HG02973 (cell line): ENCODE results near the gene ZC2HC1C.
"Not testable (repeated sequence)": the region's sequence is repeated elsewhere in the genome, so short reads cannot be mapped to it uniquely, and the experiment has no call there.

ENCODE experiments used
- ATAC-seq: cut with Tn5 transposase; IDR thresholded peaks from one replicate; pipeline ENCODE4 v1.9.1; 2021; ENCODE audit warnings: moderate library complexity; ENCODE audit not compliant: unreplicated experiment

The ZC2HC1C gene

DNA sequence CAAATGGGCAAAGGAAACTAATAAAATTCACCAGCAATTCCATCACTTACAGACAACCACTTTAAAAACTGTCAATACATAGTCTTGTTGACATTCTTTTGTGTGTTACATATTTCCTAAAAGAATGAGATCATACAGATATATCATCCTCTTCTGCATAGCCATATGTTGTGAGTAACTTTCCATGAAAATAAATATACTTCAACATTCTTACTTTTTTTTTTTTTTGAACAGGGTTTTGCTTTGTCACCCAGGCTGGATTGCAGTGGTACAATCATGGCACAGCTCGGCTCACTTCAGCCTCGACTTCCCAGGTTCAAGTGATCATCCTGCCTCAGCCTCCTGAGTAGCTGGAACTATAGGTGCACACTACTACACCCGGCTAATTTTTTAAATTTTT lies 20.9 kb downstream of the ZC2HC1C start:
- ATAC-seq = no peak

DNA sequence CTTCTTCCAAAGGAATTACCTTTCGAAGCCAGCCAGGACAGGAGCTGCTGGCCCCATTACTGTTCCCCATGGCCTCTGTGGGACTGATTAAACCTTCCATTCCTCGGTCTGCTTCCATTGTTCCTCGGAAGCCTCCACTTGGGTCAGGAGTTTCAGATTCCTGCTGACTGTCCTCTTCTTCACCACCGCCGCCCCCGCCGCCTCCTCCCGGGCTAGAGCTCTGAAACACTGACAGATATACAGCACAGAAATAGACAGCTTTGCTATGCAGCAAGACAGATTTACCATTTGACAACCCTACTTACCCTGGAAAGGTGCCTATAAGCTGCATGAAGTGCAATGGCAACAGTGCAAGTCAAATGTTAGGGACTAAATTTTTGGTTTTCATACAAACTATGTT lies 21.8 kb downstream of the ZC2HC1C start:
- ATAC-seq = no peak

DNA sequence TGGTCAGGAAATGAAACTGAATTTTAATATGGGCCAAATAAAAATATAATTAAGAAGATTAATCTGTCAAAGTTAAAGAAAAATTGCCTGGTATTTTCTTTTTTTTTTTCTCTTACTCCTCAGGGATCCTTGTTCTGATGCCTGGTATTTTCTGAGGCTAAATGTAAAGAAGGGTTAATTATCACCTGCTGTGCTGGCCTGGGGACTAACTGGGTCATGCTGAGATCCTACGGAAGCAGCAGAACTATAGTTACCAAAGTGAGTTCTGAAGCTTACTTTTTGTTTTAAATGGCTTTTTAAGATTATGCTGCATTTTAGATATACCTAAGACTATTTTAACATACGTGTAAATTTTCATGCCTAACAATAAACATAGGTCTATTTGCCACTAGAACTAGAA lies 23.3 kb downstream of the ZC2HC1C start:
- ATAC-seq = no peak

DNA sequence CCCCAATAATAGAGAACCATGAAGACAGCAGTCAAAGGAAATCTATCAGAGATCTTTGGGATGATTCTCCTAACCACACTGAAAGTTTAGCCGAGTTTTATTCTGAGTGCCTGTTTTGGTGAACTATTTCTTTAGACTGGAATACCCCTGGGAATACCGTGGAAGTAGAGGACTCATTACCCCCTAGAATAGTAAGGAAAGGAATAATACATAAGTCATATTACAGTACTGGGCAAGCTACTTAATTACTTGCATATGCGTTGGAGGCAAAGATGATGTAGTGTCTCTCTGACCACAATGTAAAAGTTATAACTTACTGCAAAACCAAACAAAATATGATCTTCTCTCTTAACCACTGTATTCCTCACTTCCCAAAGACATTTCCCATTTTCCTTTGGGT lies 25.5 kb downstream of the ZC2HC1C start:
- no peak for ATAC-seq

DNA sequence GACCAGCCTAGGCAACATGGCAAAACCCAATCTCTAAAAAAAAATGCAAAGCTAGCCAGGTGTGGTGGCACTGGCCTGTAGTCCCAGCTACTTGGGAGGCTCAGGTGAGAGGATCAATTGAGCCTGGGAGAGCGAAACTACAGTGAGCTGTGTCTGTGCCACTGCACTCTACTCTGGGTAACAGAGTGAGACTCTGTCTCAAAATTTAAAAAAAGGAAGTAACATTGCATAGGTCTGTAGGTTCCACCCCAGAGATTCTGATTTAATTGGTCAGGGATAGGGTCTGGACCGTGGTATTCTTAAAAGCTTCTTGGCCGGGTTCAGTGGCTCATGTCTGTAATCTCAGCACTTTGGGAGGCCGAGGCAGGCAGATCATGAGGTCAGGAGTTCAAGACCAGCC lies 26.2 kb downstream of the ZC2HC1C start:
- no peak for ATAC-seq

DNA sequence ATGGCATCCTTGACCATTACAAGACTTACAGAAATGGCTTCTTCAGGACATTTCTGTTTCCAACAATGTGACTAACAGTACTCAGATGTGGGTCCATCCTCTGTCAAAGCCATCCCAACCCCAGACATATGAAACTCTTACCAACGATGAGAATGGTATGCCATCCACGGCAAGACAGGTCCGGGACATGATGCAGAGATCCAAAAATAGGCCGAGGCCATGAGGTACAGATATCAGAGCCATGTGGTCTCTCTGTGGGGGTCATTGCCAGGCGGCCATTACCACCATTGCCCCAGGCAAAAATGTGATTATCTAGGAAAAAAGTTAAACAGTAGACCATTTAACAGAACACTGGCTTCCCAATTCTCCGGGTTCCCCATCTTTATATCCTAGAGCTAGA lies 27.5 kb downstream of the ZC2HC1C start:
- ATAC-seq = no peak

DNA sequence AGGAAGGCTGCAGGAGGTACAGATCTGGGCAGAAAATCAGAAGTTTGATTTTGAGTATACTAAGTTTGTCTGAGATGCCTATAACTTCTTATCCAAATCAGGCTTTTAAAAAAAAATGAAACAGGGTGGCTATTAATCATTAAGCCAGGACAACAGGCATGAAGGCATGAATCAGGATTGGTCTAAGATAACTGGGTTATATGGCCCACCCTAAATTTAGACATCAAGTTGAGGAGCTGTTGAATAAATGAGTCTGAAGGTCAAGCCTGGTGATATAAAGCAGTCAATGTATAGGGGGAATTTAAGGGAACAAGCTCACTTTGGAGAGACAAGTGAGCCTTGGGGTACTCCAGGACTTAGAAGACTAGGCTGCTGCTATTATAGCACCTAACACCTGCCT lies 28.8 kb downstream of the ZC2HC1C start:
- no peak for ATAC-seq

DNA sequence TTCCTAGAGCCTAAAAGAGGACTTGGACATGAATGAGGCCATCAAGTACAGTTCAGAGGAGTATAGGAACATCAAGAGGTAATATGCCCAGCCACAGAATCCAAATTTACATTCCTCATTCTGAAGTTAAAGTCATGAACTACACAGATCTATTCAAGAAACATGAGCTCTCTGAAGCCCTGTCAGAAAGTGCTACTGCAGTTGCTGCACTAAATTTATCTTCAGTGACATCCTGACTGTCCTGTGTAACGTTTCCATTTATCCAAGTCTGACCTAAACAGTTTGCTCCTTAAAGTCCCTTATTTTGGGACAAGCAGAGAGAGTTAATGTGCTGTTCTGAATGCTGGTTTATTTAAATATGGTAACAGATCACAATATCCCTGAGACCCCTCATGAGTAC lies 29.2 kb downstream of the ZC2HC1C start:
- no peak for ATAC-seq

DNA sequence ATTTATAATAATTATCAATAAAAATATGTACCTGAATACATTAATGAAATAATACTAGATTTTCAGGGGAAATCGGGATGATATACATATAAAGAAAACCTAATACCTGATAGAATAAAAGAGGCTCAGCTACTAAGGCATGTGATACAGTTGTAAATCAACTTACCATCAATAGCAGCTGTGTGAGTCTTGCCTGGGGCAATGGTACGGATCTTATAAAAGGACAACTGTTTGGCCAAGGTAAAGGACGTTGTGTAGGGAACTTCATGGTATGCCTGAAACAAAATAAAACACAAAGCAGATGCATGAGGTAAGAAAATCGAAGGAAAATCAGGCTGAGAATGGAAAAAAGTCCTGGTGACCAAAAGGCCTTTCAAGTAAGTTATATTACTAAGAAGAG lies 32.0 kb downstream of the ZC2HC1C start:
- no peak for ATAC-seq

DNA sequence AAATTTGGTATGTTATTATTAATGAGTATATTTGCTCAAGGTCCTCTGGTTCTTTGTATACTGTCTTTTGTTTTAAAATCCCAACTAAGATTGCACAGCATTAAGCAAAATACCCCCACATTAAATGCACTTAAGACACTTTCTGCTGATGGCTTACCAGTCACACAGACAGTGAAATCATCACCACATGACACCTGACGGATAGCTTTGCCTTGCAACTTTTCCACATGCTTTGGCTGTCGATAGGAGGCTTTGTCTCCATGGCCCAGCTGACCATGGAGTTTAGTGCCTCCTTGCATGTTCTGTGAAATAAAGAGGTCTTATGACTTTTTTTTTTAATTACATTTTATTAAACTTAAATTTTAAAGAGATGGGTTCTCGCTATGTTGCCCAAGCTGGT lies 37.7 kb downstream of the ZC2HC1C start:
- ATAC-seq = no peak

DNA sequence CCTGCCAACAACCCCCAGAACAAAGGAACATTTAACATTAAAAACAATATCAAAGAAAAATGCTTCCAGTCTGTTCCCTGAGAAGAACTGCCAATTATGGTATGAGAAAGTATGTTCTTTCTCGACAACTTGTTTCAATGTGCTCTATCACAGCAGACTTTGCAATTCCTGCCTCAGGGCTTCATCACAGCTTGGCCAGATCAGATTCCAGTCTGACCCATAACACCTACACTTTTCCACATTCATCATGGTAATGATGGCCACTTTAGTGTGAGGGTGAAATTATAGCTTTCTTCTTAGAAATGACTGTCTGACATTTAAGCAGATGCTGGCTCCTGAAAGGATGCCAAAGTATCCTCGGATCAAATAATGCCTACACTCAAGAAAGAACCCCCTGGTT lies 40.4 kb downstream of the ZC2HC1C start:
- no peak for ATAC-seq

DNA sequence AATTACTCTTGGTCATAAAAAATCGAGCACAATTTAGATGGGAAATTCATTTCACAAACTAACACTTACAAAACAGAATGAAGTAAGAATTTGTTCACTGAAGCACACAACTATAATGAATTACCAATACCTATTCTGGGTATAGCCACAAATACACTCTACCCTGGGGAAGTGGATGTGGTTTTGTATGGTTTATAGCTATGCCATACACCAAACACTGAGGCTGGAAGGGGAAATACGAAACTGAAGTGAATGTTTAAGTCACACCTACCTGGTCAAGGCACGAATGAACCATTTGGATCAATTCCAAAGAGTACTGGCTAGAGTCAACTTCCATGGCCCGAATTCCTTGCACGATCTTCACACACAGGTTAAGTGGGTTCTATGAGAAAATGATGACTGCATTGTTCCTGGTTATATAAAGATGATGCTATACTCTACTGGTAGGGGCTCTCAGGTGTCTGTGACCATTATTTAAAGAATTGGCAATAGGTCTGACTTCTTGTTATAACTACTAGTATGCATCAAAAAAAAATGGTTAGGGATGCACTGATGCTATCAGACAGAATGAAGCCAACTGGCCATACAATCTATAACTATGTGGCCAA lies 44.6 kb downstream of the ZC2HC1C start:
- ATAC-seq = no peak

DNA sequence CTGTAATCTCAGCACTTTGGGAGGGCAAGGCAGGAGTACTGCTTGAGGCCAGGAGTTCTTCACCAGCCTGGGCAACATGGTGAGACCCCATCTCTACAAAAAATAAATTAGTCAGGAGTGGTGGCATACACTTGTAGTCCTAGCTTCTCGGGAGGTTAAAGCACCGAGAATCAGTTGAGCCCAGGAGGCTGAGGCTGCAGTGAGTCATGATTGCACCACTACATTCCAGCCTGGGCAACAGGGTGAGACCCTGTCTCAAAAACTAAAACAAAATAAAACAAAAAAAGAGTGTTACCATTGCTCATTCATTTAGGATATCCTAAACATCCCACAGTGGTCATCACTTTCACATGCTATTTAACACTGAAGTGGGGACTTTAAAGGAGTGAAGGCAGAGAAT lies 49.6 kb downstream of the ZC2HC1C start:
- no peak for ATAC-seq

DNA sequence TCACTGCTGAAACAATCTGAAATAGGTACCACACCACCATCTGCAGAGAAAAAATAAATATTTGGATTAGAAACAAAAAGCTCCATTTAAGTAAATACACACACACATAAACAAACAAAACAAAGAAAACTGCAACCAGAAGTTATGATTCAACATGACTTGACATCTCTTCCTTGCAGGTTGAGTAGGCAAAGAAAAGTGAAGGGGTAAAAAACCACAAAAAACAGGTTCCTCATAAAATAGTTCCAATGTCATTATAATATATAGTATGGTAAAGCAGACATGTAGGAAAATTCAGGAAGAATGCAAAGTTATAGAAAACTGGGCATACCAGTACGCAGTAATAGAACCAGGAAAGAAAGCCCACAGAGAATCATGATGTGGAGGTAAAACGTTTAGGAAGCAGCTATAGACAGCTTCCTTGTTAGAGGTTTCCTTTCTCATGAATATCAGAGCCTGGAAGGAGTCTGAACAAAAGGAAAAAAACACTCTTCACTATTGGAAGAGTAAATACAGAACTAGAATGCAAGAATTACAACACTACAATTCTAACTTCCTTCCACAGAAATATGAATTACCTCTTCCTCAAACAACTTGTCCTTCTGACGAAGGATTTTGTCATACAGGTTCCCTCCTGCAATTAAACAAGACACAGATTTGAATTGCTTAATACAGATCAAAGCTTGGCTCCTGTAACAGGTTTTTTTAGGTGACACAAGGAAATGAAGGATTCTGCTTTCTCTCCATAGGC lies 51.3 kb downstream of the ZC2HC1C start:
- no peak for ATAC-seq

DNA sequence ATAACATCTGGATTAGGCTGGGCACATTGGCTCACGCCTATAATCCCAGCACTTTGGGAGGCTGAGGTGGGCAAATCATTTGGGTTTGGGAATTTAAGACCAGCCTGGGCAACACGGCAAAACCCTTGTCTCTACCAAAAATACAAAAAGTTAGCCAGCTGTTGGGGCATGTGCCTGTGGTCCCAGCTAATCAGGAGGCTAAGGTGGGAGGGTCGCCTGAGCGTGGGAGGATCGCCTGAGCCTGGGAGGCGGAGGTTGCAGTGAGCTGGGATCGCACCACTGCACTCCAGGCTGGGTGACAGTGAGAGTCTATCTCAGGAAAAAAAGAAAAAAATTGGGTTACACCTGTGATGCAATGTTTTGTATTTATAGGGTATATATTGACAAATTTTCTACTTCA lies 52.1 kb downstream of the ZC2HC1C start:
- ATAC-seq = no peak

DNA sequence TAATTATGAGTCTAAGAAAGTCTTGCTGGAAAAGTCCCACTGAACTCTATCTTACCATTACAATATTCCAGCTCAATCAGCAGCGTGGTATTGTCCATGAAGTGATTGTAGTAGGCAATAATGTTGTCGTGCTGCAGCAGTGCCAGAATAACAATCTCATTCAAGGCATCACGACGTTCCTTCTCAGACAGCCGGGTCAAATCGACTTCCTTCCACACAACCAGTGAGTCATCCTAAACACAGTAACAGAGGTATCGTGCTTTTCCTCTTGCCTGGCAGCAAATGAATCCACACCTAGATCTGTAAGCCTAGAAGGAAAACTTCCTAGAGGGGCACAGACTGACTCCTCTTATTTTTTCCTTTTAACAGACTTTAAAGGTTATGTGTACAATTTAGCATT lies 54.5 kb downstream of the ZC2HC1C start:
- no peak for ATAC-seq

DNA sequence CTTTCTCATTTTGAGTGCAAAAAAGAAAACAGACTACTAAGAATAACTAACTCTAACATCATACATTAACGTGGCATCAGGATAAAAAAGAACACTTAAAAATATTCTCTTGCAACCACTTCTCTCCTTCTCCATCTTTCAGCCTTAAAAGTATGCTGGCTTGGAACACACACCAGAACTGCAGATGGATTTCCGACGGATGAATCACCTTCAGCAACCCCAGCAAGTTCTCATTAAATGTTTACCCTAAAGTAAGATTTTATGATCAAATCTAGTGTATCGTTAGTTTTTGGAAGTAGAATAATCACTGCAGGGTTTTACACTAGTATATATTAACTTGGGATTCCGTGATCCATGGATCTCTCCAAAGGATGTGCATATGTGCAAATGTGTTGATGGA lies 56.2 kb downstream of the ZC2HC1C start:
- ATAC-seq = no peak

DNA sequence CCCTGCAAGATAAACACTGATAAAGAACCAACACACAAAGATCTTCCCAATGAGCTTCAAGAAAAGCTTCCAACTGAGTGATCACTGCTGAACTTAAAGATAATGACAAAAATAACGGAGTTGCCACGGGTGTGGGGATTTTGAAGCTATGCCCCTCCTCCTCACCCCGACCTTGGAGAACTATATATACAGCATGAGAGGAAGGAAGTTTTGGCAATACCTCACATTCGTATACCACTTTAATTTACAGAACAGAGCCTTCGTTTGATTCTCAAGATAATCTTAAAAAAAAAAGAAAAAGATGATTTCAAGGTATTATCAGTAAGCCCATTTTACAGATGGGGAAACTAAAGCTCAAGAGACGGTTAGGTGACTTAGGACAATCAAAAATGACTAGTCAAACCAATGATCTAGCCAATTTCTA lies 56.7 kb downstream of the ZC2HC1C start:
- no peak for ATAC-seq

DNA sequence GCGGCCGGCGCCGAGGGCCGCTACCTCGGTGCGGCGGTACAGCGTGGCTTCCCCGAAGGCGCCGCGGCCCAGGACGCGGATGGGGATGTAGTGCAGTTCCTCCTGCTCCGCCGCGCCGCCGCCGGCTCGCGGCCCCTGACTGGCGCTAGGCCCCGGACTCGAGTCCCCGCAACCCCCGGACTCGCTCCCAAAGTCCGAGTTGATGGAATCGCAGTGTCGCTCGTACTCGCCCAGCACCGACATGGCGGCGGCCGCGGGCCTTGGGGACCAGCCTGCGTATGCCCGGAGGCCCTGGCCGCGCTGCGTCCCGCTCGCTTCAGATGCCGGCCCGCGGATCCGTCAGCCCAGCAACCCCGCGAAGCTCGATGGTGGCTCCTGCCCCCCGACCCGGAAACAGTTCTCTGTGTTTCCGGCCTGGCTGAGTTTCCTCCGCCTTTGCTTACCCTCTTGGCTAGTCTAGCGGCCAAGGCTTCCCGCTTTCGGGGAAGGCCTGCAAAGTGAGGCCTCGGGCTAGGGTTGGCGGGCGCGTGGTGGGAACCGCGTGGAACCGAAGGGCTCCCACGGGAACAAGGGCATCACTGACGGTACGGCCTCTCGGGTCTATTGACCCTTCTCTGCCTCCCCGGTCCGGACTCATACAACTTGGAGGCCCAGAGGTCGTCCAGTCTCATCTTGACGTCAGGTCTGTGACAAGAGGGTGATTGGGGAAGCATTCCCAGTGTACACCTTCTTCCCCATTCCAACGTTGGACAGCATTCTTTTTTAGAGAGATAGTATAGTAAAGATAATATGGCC lies 57.4 kb downstream of the ZC2HC1C start, which contains the start of gene NEK9:
TSS of gene NEK9 (minus strand) at position 370 of the 795 bp plus-strand sequence. CDS start at position 243, 127 bp downstream.
- ATAC-seq = peak; percentile 75

DNA sequence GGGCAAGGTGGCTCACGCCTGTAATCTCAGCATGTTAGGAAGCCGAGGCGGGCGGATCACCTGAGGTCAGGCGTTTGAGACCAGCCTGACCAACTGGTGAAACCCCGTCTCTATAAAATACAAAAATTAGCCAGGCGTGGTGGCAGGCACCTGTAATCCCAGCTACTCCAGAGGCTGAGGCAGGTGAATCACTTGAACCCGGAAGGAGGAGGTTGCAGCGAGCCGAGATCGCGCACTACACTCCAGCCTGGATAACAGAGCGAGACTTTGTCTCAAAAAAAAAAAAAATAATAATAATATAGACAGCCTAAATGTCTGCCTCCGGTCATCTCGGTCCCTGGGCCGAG lies 58.0 kb downstream of the ZC2HC1C start:
- ATAC-seq = not testable (repeated sequence)

DNA sequence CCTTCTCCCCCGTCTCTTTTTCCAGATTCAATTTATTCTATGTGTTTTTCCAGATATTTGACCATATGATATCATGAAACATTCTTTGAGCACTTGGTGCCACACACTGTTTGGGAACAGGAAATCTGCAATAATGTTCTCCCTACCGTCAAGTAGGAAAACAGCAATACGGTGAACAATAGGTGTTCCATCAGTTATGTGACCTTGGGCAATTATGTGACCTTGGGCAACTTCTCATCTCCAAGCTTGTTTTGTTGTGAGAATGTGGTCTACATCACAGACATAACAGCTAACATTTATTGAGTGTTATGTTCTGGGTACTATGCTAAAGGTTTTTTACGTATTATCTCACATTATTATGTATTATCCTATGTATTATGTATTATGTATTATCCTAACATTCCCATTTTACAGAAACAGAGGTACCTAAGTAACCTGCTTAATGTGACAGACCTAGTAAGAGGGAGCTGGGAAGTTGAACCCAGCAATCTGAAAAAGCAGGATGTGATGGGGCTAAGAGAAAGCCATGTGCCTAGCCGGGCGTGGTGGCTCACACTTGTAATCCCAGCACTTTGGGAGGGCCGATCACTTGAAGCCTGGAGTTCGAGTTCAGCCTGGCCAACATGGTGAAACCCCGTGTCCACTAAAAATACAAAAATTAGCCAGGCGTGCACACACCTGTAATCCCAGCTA lies 58.6 kb downstream of the ZC2HC1C start:
- ATAC-seq = no peak
